ENCODE results near the gene RSAD1. TPM values are rescaled to one million over a fixed set of nuclear protein-coding genes. Genes with fewer than 3 reads are reported as not detected.

The RSAD1 gene
- polyA plus RNA-seq, 1 of the 3 experiments (the other 2 are of a cell fraction) = 44.7 TPM

DNA sequence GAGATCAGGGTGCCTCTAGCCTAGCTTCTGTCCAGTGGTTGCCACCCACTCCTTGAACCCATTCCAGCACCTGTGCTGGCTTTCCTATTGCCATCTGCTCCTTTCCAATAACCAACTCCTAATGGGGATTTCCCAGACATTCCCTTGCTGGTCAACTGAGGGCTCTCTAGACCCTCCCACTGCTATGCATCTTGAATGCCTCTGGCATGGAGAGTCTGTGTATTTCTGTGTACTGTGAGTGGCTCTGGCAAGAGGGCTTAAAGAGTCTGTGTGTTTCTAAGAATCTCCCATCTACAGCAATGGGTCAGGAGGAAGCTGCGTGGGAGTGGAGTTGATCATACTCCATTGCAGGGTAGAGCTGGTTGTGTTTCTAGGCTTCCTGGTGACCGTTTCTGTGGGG lies 42.9 kb downstream of the RSAD1 start:
- Histone ChIP-seq H3F3A (replicated peaks; ENCODE audit: insufficient read depth) (no peaks in the 10 kb centered on the region), H3K27me3 (ENCODE audit: insufficient read depth) (no peaks in the 10 kb centered on the region), H3K9me3 (no peaks in the 10 kb centered on the region), H3K4me1 (ENCODE audit: control insufficient read depth in 1 of 2, insufficient read depth in 2 of 2, low read depth in 1 of 2, low read length in 1 of 2) (peaks cover 0 to 7% of the 10 kb centered on the region in 2 experiments; a peak in 1 of 4 replicates), H3K9ac (no peak overlapping the region), H3K4me2 (no peak overlapping the region), H3K9me2 (no peaks in the 10 kb centered on the region), H3K27ac (ENCODE audit: low read depth in 2 of 2, low read length in 1 of 2) (no peak overlapping the region), H3K4me3 (ENCODE audit: low read depth in 2 of 2, low read length in 1 of 2) (no peak overlapping the region), H3K79me2 (ENCODE audit: insufficient read depth) (no peaks in the 10 kb centered on the region), H3K36me3 (replicated peaks in 1 of 2; ENCODE audit: control insufficient read depth in 1 of 2, insufficient read depth in 2 of 2, low read length in 1 of 2) (no peaks in the 10 kb centered on the region), H4K20me1 (ENCODE audit: insufficient read depth) (no peaks in the 10 kb centered on the region), H2AFZ (ENCODE audit: low read depth) (no peak overlapping the region)
- TF ChIP-seq SMC3 (IDR thresholded peaks at IDR 0.05; ENCODE audit: low read depth, low read length) = no peak
- ChIA-PET POLR2A (no interaction called here), CTCF (interaction anchor here (1.5 to 5.0 kb wide), 5 partner anchors 10 to 42 kb away, joined by 5 to 26 read pairs (median 6); partner anchors contain the start of gene RSAD1)
- no peak for DNase-seq
- WGBS (ENCODE audit: low lambda C conversion rate) = 52% methylated on average over 2 of the region's 2 CpGs

DNA sequence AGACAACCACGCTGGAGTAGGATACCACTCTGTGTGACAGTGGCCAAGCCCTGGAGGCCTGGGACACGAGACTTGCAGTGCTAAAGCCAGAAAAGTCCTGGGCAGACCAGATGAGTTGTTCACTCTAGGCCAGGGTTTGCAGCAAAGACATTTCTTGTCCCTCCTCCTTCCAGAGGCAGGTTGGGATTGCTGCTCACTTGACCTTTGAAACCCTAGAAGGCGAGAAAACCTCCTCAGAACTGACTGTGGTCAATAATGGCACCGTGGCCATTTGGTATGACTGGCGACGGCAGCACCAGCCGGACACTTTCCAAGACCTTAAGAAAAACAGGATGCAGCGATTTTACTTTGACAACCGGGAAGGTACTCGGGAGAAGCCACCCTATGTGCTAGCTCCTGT lies 44.1 kb downstream of the RSAD1 start:
- no peaks in the 10 kb centered on the region for H3K36me3 ChIP-seq (replicated peaks in 1 of 2; ENCODE audit: control insufficient read depth in 1 of 2, insufficient read depth in 2 of 2, low read length in 1 of 2)
- POLR2A ChIA-PET = no interaction called here
- no peak overlapping the region for H3K4me3 ChIP-seq (ENCODE audit: low read depth in 2 of 2, low read length in 1 of 2)
- no peaks in the 10 kb centered on the region for H3F3A ChIP-seq (replicated peaks; ENCODE audit: insufficient read depth)
- H3K27me3 ChIP-seq (ENCODE audit: insufficient read depth) = no peaks in the 10 kb centered on the region
- H3K9me2 ChIP-seq = no peaks in the 10 kb centered on the region
- TF ChIP-seq RCOR1 (IDR thresholded peaks at IDR 0.05; ENCODE audit: low read length) (no peak), GABPA (IDR thresholded peaks at IDR 0.05; ENCODE audit: low read depth) (no peak), EZH2phosphoT487 (IDR thresholded peaks at IDR 0.05; ENCODE audit: borderline replicate concordance, low read depth) (no peak), TEAD4 (IDR thresholded peaks at IDR 0.05; ENCODE audit: borderline replicate concordance, insufficient read depth) (no peak), SMC3 (IDR thresholded peaks at IDR 0.05; ENCODE audit: low read depth, low read length) (no peak), CHD2 (IDR thresholded peaks at IDR 0.05; ENCODE audit: low read length, partially characterized antibody) (no peak), RXRA (IDR thresholded peaks at IDR 0.05; ENCODE audit: borderline replicate concordance, low read depth) (no peak), MEF2A (IDR thresholded peaks at IDR 0.05; ENCODE audit: borderline replicate concordance, low read depth) (no peak), POLR2AphosphoS5 (IDR thresholded peaks at IDR 0.05; ENCODE audit: low read depth, low read length) (no peak), RAD21 (IDR thresholded peaks at IDR 0.05; ENCODE audit: low read length) (no peak), TAF1 (IDR thresholded peaks at IDR 0.05; ENCODE audit: borderline replicate concordance, low read depth, low read length) (no peak), FOXJ3 (CRISPR knock-in tag; IDR thresholded peaks at IDR 0.05) (no peak)
- TF ChIP-seq, protein P1, sequence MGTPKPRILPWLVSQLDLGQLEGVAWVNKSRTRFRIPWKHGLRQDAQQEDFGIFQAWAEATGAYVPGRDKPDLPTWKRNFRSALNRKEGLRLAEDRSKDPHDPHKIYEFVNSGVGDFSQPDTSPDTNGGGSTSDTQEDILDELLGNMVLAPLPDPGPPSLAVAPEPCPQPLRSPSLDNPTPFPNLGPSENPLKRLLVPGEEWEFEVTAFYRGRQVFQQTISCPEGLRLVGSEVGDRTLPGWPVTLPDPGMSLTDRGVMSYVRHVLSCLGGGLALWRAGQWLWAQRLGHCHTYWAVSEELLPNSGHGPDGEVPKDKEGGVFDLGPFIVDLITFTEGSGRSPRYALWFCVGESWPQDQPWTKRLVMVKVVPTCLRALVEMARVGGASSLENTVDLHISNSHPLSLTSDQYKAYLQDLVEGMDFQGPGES (IDR thresholded peaks at IDR 0.05; ENCODE audit: low read depth, low read length) = no peak
- TF ChIP-seq, protein P2, sequence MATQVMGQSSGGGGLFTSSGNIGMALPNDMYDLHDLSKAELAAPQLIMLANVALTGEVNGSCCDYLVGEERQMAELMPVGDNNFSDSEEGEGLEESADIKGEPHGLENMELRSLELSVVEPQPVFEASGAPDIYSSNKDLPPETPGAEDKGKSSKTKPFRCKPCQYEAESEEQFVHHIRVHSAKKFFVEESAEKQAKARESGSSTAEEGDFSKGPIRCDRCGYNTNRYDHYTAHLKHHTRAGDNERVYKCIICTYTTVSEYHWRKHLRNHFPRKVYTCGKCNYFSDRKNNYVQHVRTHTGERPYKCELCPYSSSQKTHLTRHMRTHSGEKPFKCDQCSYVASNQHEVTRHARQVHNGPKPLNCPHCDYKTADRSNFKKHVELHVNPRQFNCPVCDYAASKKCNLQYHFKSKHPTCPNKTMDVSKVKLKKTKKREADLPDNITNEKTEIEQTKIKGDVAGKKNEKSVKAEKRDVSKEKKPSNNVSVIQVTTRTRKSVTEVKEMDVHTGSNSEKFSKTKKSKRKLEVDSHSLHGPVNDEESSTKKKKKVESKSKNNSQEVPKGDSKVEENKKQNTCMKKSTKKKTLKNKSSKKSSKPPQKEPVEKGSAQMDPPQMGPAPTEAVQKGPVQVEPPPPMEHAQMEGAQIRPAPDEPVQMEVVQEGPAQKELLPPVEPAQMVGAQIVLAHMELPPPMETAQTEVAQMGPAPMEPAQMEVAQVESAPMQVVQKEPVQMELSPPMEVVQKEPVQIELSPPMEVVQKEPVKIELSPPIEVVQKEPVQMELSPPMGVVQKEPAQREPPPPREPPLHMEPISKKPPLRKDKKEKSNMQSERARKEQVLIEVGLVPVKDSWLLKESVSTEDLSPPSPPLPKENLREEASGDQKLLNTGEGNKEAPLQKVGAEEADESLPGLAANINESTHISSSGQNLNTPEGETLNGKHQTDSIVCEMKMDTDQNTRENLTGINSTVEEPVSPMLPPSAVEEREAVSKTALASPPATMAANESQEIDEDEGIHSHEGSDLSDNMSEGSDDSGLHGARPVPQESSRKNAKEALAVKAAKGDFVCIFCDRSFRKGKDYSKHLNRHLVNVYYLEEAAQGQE (IDR thresholded peaks at IDR 0.05; ENCODE audit: low read depth, low read length) = no peak
- TF ChIP-seq, protein P3, sequence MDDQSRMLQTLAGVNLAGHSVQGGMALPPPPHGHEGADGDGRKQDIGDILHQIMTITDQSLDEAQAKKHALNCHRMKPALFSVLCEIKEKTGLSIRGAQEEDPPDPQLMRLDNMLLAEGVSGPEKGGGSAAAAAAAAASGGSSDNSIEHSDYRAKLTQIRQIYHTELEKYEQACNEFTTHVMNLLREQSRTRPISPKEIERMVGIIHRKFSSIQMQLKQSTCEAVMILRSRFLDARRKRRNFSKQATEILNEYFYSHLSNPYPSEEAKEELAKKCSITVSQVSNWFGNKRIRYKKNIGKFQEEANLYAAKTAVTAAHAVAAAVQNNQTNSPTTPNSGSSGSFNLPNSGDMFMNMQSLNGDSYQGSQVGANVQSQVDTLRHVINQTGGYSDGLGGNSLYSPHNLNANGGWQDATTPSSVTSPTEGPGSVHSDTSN (IDR thresholded peaks at IDR 0.05) = no peak
- TF ChIP-seq, protein P4, sequence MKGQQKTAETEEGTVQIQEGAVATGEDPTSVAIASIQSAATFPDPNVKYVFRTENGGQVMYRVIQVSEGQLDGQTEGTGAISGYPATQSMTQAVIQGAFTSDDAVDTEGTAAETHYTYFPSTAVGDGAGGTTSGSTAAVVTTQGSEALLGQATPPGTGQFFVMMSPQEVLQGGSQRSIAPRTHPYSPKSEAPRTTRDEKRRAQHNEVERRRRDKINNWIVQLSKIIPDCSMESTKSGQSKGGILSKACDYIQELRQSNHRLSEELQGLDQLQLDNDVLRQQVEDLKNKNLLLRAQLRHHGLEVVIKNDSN (IDR thresholded peaks at IDR 0.05; ENCODE audit: borderline replicate concordance, low read depth) = no peak
- H3K79me2 ChIP-seq (ENCODE audit: insufficient read depth) = no peaks in the 10 kb centered on the region
- peaks cover 0 to 7% of the 10 kb centered on the region in 2 experiments; a peak in 1 of 4 replicates for H3K4me1 ChIP-seq (ENCODE audit: control insufficient read depth in 1 of 2, insufficient read depth in 2 of 2, low read depth in 1 of 2, low read length in 1 of 2)
- no peak overlapping the region for H3K9ac ChIP-seq
- no peak for DNase-seq
- H4K20me1 ChIP-seq (ENCODE audit: insufficient read depth) = no peaks in the 10 kb centered on the region
- WGBS (ENCODE audit: low lambda C conversion rate) = 87% methylated on average over 10 of the region's 10 CpGs
- H2AFZ ChIP-seq (ENCODE audit: low read depth) = no peak overlapping the region
- H3K9me3 ChIP-seq = no peaks in the 10 kb centered on the region
- CTCF ChIA-PET = interaction anchor here (1.1 to 1.6 kb wide), 3 partner anchors 13 to 41 kb away, joined by 3 to 4 read pairs (median 4); no protein-coding TSS in a partner anchor
- no peak overlapping the region for H3K4me2 ChIP-seq
- no peak overlapping the region for H3K27ac ChIP-seq (ENCODE audit: low read depth in 2 of 2, low read length in 1 of 2)

Measured in SK-N-SH (cell line).